Peyer's patch (tissue), 4 donors: Measurements from ENCODE around the gene CDYL.

Experiments used
- POLR2A ChIP-seq, 2 donors: fragments of 450-650 bp; IDR thresholded peaks; one replicate each; pipeline ENCODE4 v1.5.1; 2017; ENCODE audit warnings: antibody characterized with exemption in 2 of 2, mild to moderate bottlenecking in 2 of 2, moderate library complexity in 2 of 2
- TF ChIP-seq, protein P1 (sequence below), 6 experiments: fragments of 450-650 bp in 4 of 6; fragments of 200-600 bp in 2 of 6; sonication (generic) in 1 of 6; IDR thresholded peaks; one replicate each; pipeline ENCODE4 v1.5.1; 2017 to 2019; ENCODE audit warnings: antibody characterized with exemption in 6 of 6, mild to moderate bottlenecking in 3 of 6, moderate library complexity in 1 of 6

DNA sequence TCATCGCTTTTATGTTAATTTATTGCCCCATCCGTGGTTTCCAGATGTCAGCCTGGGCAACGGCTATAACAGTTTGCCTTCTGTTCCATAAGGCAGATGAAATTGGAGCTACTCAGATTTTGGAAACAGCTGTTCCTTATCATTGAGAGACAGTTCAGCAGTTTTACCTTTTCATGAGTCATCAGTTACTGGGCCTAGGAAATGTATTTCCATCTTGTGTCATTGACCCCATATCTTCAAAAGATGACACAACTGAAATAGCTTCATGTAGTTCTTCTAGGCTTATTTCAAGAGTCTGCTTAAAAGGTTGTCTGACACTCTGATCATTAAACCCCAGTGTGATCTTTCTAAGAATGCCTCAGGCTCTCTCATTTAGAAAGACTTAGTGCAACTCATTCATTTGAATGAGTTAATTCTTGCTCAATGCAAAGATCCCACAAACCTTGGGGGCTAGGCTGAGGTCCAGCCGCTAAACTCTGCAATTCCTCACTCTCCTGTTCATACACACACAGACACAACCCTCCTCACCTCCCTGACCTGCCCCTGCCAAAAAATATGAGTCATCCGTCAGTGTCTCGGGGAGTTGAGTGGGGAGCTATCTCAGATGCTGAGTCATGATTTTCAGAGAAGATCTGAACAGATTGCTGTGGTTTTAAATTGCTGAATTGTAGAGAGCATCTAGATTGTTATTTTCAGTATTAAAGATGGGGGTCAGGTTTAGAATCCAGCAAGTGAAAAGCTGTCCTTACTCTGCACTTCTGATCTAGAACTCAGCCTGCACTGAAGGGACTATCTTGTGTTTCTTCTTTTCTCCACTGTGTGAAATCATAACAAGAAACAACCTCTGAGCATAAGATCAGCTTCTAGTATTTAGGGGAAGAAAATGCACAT, 165.8 kb downstream of the CDYL start:
- no peak for TF ChIP-seq POLR2A (IDR thresholded peaks at IDR 0.05)
- TF ChIP-seq, protein P1, sequence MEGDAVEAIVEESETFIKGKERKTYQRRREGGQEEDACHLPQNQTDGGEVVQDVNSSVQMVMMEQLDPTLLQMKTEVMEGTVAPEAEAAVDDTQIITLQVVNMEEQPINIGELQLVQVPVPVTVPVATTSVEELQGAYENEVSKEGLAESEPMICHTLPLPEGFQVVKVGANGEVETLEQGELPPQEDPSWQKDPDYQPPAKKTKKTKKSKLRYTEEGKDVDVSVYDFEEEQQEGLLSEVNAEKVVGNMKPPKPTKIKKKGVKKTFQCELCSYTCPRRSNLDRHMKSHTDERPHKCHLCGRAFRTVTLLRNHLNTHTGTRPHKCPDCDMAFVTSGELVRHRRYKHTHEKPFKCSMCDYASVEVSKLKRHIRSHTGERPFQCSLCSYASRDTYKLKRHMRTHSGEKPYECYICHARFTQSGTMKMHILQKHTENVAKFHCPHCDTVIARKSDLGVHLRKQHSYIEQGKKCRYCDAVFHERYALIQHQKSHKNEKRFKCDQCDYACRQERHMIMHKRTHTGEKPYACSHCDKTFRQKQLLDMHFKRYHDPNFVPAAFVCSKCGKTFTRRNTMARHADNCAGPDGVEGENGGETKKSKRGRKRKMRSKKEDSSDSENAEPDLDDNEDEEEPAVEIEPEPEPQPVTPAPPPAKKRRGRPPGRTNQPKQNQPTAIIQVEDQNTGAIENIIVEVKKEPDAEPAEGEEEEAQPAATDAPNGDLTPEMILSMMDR (IDR thresholded peaks at IDR 0.05) = no peak
